Ovary (tissue), 3 donors: Measurements from ENCODE around the gene ENAH.

Experiments
- CTCF ChIP-seq, 3 donors: fragments of 450-650 bp in 2 of 3; fragments of 200-600 bp in 1 of 3; IDR thresholded peaks; one replicate each; pipeline versions ENCODE4 v1.5.1 to v1.8.0; 2016 to 2022; ENCODE audit warnings: antibody characterized with exemption in 3 of 3, mild to moderate bottlenecking in 1 of 3
- POLR2A ChIP-seq: fragments of 450-650 bp; IDR thresholded peaks from one replicate; pipeline ENCODE4 v1.6.1; 2017; ENCODE audit warnings: antibody characterized with exemption, mild to moderate bottlenecking, moderate library complexity
- donor health status: DM: no; HTN: no; CAD: no.

- TF ChIP-seq CTCF (IDR thresholded peaks at IDR 0.05) (no peak), POLR2A (no peak)
These were observed 96.2 kb downstream of the ENAH start for GRCh38 chr1:225556694-225557093.
